ENCODE data around the gene ABO. TPM values are rescaled to one million over a fixed set of nuclear protein-coding genes. Genes with fewer than 3 reads are reported as not detected.
"Not testable (repeated sequence)": the region's sequence is repeated elsewhere in the genome, so short reads cannot be mapped to it uniquely, and the experiment has no call there.

The ABO gene
- total RNA-seq, 2 experiments from 2014 or later = 0.19 to 0.31 TPM

- TF ChIP-seq CTCF (IDR thresholded peaks at IDR 0.05) = no peak
- no peak for DNase-seq
- Histone ChIP-seq H3K36me3 (ENCODE audit: insufficient read depth, low read length) (no peaks in the 10 kb centered on the region), H3K4me1 (ENCODE audit: insufficient read depth, low read length) (no peaks in the 10 kb centered on the region), H3K9me3 (ENCODE audit: control insufficient read depth in 1 of 2, insufficient read depth in 1 of 2, low read length in 2 of 2) (peaks cover 0 to 2% of the 10 kb centered on the region in 2 experiments), H3K27ac (ENCODE audit: low read depth in 1 of 2, low read length in 2 of 2) (no peak overlapping the region), H3K27me3 (ENCODE audit: control insufficient read depth in 1 of 2, insufficient read depth in 2 of 2, low read length in 2 of 2) (peaks cover 3 to 8% of the 10 kb centered on the region in 2 experiments), H3K4me3 (ENCODE audit: low read length) (no peak overlapping the region)
- Mint-ChIP-seq H3K27me3 (peaks cover 22% of the 10 kb centered on the region), H3K27ac (no peak overlapping the region), H3K4me1 (ENCODE audit: low read depth) (no peaks in the 10 kb centered on the region), H3K36me3 (ENCODE audit: low read depth) (no peaks in the 10 kb centered on the region), H3K9me3 (no peaks in the 10 kb centered on the region), H3K4me3 (no peak overlapping the region)
- ChIA-PET CTCF (no interaction called here), POLR2A (no interaction called here)
- ATAC-seq (ENCODE audit: poor library complexity) = no peak
- intact Hi-C loops (cut with DNase I, micrococcal nuclease) = no loop called here
Observed at GRCh38 chr9:133205996-133206931, 68.7 kb downstream of the ABO start.

- CTCF ChIA-PET; H3K4me3 ChIP-seq (ENCODE audit: low read length); intact Hi-C loops (cut with DNase I, micrococcal nuclease); H3K36me3 ChIP-seq (ENCODE audit: insufficient read depth, low read length); H3K27ac Mint-ChIP-seq; H3K4me3 Mint-ChIP-seq; DNase-seq; POLR2A ChIA-PET; H3K9me3 ChIP-seq (ENCODE audit: control insufficient read depth in 1 of 2, insufficient read depth in 1 of 2, low read length in 2 of 2); H3K4me1 ChIP-seq (ENCODE audit: insufficient read depth, low read length); ATAC-seq (ENCODE audit: poor library complexity); H3K4me1 Mint-ChIP-seq (ENCODE audit: low read depth); H3K27ac ChIP-seq (ENCODE audit: low read depth in 1 of 2, low read length in 2 of 2); H3K9me3 Mint-ChIP-seq; H3K36me3 Mint-ChIP-seq (ENCODE audit: low read depth); H3K27me3 ChIP-seq (ENCODE audit: control insufficient read depth in 1 of 2, insufficient read depth in 2 of 2, low read length in 2 of 2): not testable (repeated sequence)
- H3K27me3 Mint-ChIP-seq = peaks cover 14% of the 10 kb centered on the region
Observed at GRCh38 chr9:133205481-133205887, 69.5 kb downstream of the ABO start.

Other genes starting within 250 kb of the ABO start
- gene GTF3C5, start 244.2 kb downstream of the ABO start, total RNA-seq = 10 to 100 TPM; 49.0 to 52.4 TPM
- gene CEL, start 213.2 kb downstream of the ABO start, total RNA-seq = under 1 TPM; 0.16 to 0.39 TPM
- 100 to 1,000 TPM; 166 to 168 TPM for gene RALGDS, start 154.0 kb downstream of the ABO start, total RNA-seq
- 1 to 10 TPM; 1.3 to 1.8 TPM for gene GBGT1, start 111.3 kb downstream of the ABO start, total RNA-seq
- not detected for gene OBP2B, start 66.0 kb downstream of the ABO start, total RNA-seq
- gene SURF6, start 61.0 kb upstream of the ABO start, total RNA-seq = 10 to 100 TPM; 15.1 to 15.9 TPM
- gene MED22, start 72.9 kb upstream of the ABO start, total RNA-seq = 10 to 100 TPM; 15.7 to 18.0 TPM
- gene RPL7A, start 73.0 kb upstream of the ABO start, total RNA-seq = 1,000 to 10,000 TPM; 2,613 to 2,686 TPM
- 10 to 100 TPM; 42.5 to 45.9 TPM for gene SURF1, start 81.3 kb upstream of the ABO start, total RNA-seq
- gene SURF2, start 81.3 kb upstream of the ABO start, total RNA-seq = 10 to 100 TPM; 12.7 TPM
- 10 to 100 TPM; 90.7 to 94.6 TPM for gene SURF4, start 100.9 kb upstream of the ABO start, total RNA-seq
- gene STKLD1, start 101.2 kb upstream of the ABO start, total RNA-seq = 1 to 10 TPM in 1 of 2 experiments, under 1 TPM in 1; 0.59 to 1.0 TPM
- 10 to 100 TPM; 17.3 to 18.5 TPM for gene REXO4, start 142.8 kb upstream of the ABO start, total RNA-seq
- gene ADAMTS13, start 147.2 kb upstream of the ABO start, total RNA-seq = 1 to 10 TPM; 2.2 to 2.6 TPM
- 1 to 10 TPM; 3.7 to 3.8 TPM for gene CACFD1, start 184.8 kb upstream of the ABO start, total RNA-seq
- gene SLC2A6, start 203.9 kb upstream of the ABO start, total RNA-seq = 1 to 10 TPM; 1.8 to 3.2 TPM
- gene MYMK, start 249.8 kb upstream of the ABO start, total RNA-seq = not detected

Measured in CD4-positive, alpha-beta T cell (primary cell).